Measurements from ENCODE around the gene CDR2L.
A peak's percentile ranks its signal among the peaks of the same experiment; 100 is the strongest.
"Not testable (repeated sequence)": the region's sequence is repeated elsewhere in the genome, so short reads cannot be mapped to it uniquely, and the experiment has no call there.

The CDR2L gene

GRCh38 chr17:75045946-75046406 is 58.5 kb downstream of the CDR2L start:
- not testable (repeated sequence) for DNase-seq

- DNase-seq: peak; percentile 80
These were observed 59.2 kb downstream of the CDR2L start, which contains the start of the genes ATP5PD and KCTD2 for GRCh38 chr17:75046407-75047289. ATP5PD (minus strand) TSS chr17:75046969; CDS start chr17:75042650, 4,319 bp downstream. KCTD2 (plus strand) TSS chr17:75047225; CDS start chr17:75047251, 26 bp downstream.

- DNase-seq: no peak
These were observed 60.1 kb downstream of the CDR2L start for GRCh38 chr17:75047398-75048098.

- DNase-seq: no peak
These were observed 60.9 kb downstream of the CDR2L start for GRCh38 chr17:75048249-75048878.

GRCh38 chr17:75049057-75049456 is 61.6 kb downstream of the CDR2L start:
- DNase-seq: no peak

GRCh38 chr17:75049706-75050105 is 62.3 kb downstream of the CDR2L start:
- DNase-seq: no peak

- DNase-seq: no peak
These were observed 64.5 kb downstream of the CDR2L start for GRCh38 chr17:75051941-75052340.
